COLO668 (cell line): Measurements from ENCODE around the gene MYO9A.
"Not testable (repeated sequence)": the region's sequence is repeated elsewhere in the genome, so short reads cannot be mapped to it uniquely, and the experiment has no call there.

ENCODE experiments used
- DNase-seq: peaks from one replicate; lab custom pipeline; 2025; ENCODE audit not compliant: unreplicated experiment; lab: John Stamatoyannopoulos, UW

The MYO9A gene

GRCh38 chr15:72092006-72092405 lies 25.9 kb downstream of the MYO9A start:
- DNase-seq: no peak

GRCh38 chr15:72086920-72087648 lies 30.9 kb downstream of the MYO9A start:
- DNase-seq: no peak

GRCh38 chr15:72086010-72086697 lies 31.8 kb downstream of the MYO9A start:
- DNase-seq: peak; percentile 28

- no peak for DNase-seq
Measured at GRCh38 chr15:72082176-72082575, 35.8 kb downstream of the MYO9A start.

GRCh38 chr15:72078887-72079286 lies 39.1 kb downstream of the MYO9A start:
- no peak for DNase-seq

GRCh38 chr15:72077950-72078349 lies 40.0 kb downstream of the MYO9A start:
- no peak for DNase-seq

GRCh38 chr15:72074335-72075060 lies 43.5 kb downstream of the MYO9A start:
- no peak for DNase-seq

- not testable (repeated sequence) for DNase-seq
Measured at GRCh38 chr15:72071448-72071825, 46.5 kb downstream of the MYO9A start.

GRCh38 chr15:72070817-72071447 lies 47.0 kb downstream of the MYO9A start:
- DNase-seq: no peak

GRCh38 chr15:72068856-72069255 lies 49.1 kb downstream of the MYO9A start:
- DNase-seq: no peak

- DNase-seq: no peak
Measured at GRCh38 chr15:72065801-72066200, 52.1 kb downstream of the MYO9A start.

GRCh38 chr15:72063186-72063585 lies 54.8 kb downstream of the MYO9A start:
- no peak for DNase-seq

GRCh38 chr15:72062319-72062718 lies 55.6 kb downstream of the MYO9A start:
- DNase-seq: no peak

GRCh38 chr15:72060687-72061250 lies 57.2 kb downstream of the MYO9A start:
- no peak for DNase-seq

GRCh38 chr15:72058585-72058984 lies 59.4 kb downstream of the MYO9A start:
- no peak for DNase-seq

- DNase-seq: no peak
Measured at GRCh38 chr15:72057548-72058091, 60.3 kb downstream of the MYO9A start.

GRCh38 chr15:72056217-72056616 lies 61.7 kb downstream of the MYO9A start:
- DNase-seq: not testable (repeated sequence)

GRCh38 chr15:72053297-72053696 lies 64.7 kb downstream of the MYO9A start:
- DNase-seq: not testable (repeated sequence)

GRCh38 chr15:72050700-72051099 lies 67.2 kb downstream of the MYO9A start:
- DNase-seq: no peak

- no peak for DNase-seq
Measured at GRCh38 chr15:72047020-72047419, 70.9 kb downstream of the MYO9A start.

- no peak for DNase-seq
Measured at GRCh38 chr15:72044956-72045355, 73.0 kb downstream of the MYO9A start.
